Neural cell (in vitro differentiated cells): ENCODE measurements around the gene ASPHD1.

Source experiments
- CTCF ChIP-seq: fragments of 450-650 bp; IDR thresholded peaks from 2 replicates; pipeline ENCODE4 v1.5.1; 2014; ENCODE audit warnings: antibody characterized with exemption, mild to moderate bottlenecking, moderate library complexity; ENCODE audit not compliant: poor library complexity, severe bottlenecking
- REST ChIP-seq: IDR thresholded peaks from 2 replicates; pipeline ENCODE4 v1.6.1; 2012; ENCODE audit warnings: borderline replicate concordance
- SMC3 ChIP-seq: fragments of 450-650 bp; conservative IDR thresholded peaks from 2 replicates; pipeline ENCODE4 v1.6.1; 2014; ENCODE audit warnings: antibody characterized with exemption, mild to moderate bottlenecking, moderate library complexity; ENCODE audit not compliant: poor library complexity

GRCh38 chr16:29876594-29877249, 23.6 kb upstream of the ASPHD1 start:
- TF ChIP-seq CTCF (no peak), SMC3 (no peak), REST (no peak)
